ENCODE measurements around the gene HSPB6.

- TF ChIP-seq POLR2AphosphoS5 (IDR thresholded peaks at IDR 0.05; ENCODE audit: low read depth) (no peak), CTCF (IDR thresholded peaks at IDR 0.05; ENCODE audit: insufficient read depth, low read length) (no peak), REST (IDR thresholded peaks at IDR 0.05; ENCODE audit: insufficient replicate concordance, low read depth) (no peak), GABPA (IDR thresholded peaks at IDR 0.05; ENCODE audit: low read depth) (no peak)
Measured at GRCh38 chr19:35740108-35740422, 16.8 kb downstream of the HSPB6 start.

Data from HL-60 (cell line).